ES-I3 (cell line): ENCODE results near the gene FOXL3.
"Not testable (repeated sequence)": the region's sequence is repeated elsewhere in the genome, so short reads cannot be mapped to it uniquely, and the experiment has no call there.

Experiments
- H3K36me3 ChIP-seq: 2 replicates; pipeline ENCODE4 v1.6.1; 2013; ENCODE audit warnings: mild to moderate bottlenecking, low read length, control low read depth, moderate library complexity; ENCODE audit not compliant: insufficient read depth
- H3K4me1 ChIP-seq: 2 replicates; pipeline ENCODE4 v1.6.1; 2013; ENCODE audit warnings: mild to moderate bottlenecking, control low read depth, low read length; ENCODE audit not compliant: insufficient read depth
- H3K9ac ChIP-seq: 2 replicates; pipeline ENCODE4 v1.6.1; 2013; ENCODE audit warnings: low read depth, mild to moderate bottlenecking, low read length, moderate library complexity
- H3K9me3 ChIP-seq: 2 replicates; pipeline ENCODE4 v1.6.1; 2013; ENCODE audit warnings: mild to moderate bottlenecking, low read length, moderate library complexity; ENCODE audit not compliant: control insufficient read depth, insufficient read depth

The FOXL3 gene

DNA sequence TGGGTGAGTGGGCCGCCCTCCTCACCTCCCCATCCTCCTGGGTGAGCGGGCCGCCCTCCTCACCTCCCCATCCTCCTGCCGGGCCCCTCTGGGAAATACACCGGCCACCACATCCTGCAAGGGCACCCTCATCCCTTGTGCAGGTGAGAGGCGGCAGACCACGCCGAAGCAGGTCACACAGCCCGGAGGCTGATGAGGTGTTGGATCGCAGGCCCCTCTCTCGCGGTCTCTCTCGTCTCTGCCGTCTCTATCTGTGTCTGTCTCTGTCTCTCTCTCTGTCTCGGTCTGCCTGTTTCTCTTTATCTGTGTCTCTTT, 30.8 kb upstream of the FOXL3 start:
- peaks cover 32% of the 10 kb centered on the region for H3K9me3 ChIP-seq
- no peak overlapping the region for H3K9ac ChIP-seq
- no peaks in the 10 kb centered on the region for H3K4me1 ChIP-seq
- no peaks in the 10 kb centered on the region for H3K36me3 ChIP-seq

DNA sequence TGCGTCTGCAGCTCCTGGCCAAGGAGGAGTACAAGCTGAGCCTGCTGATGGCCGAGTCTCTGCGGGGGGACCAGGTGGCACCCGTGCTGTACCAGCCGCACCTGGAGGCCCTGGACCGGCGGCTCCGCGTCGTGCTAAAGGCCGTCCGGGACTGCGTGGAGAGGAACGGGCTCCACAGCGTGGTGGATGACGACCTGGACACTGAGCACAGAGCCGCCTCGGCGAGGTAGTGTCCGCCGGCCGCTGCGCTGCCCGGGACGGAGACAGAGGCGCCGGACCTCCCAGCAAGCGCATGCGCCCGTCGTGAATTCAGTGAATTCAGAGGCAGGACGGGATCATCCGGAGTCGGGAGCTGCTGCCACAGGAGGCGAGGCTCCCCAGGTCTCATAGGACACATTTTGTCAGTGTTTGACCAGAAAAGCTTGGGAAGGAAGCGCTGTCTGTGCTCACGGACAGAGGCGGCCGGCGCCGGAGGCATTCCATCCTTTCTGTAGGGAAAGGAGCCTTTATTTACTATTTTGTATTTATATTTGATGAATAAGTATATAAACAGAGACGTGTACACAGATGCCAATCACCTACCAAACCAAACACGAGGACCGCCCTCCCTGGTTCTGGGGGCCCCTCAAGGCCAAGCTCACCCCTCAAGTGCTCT, 30.1 kb upstream of the FOXL3 start:
- Histone ChIP-seq H3K4me1 (no peaks in the 10 kb centered on the region), H3K36me3 (no peaks in the 10 kb centered on the region), H3K9ac (no peak overlapping the region), H3K9me3 (peaks cover 33% of the 10 kb centered on the region)

DNA sequence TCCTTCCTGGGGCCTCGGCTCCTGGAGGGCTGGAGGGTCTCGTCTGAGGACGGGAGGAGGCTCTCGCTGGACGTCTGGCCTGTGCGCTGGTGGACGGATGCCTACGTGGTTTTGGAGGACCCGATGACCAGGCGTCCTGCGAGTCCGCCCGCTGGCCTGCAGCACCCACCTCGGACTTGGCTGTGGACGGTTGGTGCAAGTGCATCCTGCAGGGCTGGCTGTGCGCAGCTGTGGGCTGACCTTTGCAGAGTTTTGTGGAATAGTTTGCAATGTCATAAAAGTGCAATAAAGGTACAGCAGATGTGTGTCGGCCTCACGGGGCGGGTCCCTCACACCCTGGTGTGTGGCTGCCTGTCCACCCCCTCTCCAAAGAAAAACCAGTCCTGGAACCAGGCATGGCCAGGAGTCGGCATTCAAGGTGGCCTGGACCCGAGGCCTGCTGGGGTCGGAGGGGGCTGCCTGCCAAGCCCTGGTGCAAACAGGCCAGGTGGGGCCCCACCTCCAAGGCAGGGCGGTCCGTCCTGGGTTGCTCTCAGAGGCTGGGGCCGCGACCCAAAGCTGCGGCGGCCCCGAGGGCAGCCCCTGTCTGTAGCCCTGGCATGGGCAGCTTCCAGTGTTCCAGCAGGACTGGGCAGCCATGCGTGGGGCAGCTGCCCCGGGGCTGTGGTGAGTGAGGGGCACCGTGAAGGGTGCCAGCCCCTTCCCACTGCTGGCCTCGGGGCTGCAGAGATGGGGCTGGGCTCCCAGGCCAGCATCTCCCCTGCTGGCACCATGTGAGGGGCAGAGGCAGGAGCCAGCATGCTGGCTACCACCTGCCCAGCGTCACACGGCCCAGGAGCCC, 29.3 kb upstream of the FOXL3 start:
- H3K36me3 ChIP-seq = no peaks in the 10 kb centered on the region
- H3K9ac ChIP-seq = no peak overlapping the region
- no peaks in the 10 kb centered on the region for H3K4me1 ChIP-seq
- peaks cover 29% of the 10 kb centered on the region for H3K9me3 ChIP-seq

DNA sequence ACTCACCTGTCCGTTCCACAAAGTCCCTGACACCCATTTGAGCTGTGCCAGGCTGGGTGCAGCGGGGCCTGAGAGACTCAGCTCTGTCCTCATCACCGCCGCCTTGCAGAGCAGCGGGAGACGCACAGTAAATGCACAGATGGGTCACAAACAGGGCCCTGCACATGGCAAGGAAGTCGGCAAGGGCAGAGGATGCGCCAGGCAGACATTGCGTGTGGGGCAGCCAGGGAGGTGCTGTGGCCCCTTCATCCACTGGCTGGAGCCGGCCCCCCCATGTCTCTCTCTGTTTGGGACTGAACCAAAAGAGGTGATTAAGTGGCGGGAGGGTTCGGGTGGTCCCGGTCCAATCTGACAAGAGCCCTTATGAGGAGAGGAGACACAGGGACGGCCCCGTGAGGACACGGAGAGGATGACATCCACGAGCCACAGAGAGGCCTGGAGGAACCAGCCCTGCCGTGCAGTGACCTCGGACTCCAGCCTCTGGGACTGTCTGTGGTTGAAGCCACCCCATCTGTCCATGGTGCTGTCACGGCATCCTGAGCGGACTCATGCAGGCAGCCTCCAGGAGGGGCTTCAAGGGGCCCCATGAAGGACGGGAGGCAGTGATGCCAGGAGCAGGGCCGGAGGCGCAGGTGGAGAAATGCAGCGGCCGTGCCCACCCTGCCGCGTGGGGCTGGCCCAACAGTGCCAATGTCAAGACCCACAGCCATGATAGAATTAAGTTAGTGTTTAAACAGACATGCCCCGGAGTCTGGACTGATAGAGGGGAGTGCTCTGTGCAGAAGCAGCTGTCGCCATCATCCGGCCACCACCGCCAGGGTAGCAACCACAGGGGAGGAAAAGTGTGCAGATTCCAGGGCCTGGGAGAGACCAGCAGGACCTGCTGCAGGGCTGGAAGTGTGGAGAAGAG, 28.4 kb upstream of the FOXL3 start:
- no peaks in the 10 kb centered on the region for H3K4me1 ChIP-seq
- H3K9me3 ChIP-seq = peaks cover 25% of the 10 kb centered on the region
- H3K36me3 ChIP-seq = no peaks in the 10 kb centered on the region
- no peak overlapping the region for H3K9ac ChIP-seq

DNA sequence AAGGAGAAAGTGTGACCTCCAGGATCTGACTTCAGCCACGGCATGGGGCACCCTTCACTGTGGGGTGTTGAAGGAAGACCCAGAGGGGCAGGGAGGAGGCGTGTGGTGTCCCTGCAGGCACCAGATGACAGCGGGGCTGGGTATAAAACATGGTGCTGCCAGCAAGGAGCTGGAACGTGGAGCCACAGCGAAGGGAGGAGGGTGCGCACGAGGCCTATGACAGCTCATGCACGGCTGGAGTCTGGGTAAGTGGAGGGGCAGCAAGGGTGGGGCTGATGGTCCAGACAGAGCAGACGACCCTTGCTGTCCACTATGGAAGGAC, 27.8 kb upstream of the FOXL3 start:
- peaks cover 25% of the 10 kb centered on the region for H3K9me3 ChIP-seq

DNA sequence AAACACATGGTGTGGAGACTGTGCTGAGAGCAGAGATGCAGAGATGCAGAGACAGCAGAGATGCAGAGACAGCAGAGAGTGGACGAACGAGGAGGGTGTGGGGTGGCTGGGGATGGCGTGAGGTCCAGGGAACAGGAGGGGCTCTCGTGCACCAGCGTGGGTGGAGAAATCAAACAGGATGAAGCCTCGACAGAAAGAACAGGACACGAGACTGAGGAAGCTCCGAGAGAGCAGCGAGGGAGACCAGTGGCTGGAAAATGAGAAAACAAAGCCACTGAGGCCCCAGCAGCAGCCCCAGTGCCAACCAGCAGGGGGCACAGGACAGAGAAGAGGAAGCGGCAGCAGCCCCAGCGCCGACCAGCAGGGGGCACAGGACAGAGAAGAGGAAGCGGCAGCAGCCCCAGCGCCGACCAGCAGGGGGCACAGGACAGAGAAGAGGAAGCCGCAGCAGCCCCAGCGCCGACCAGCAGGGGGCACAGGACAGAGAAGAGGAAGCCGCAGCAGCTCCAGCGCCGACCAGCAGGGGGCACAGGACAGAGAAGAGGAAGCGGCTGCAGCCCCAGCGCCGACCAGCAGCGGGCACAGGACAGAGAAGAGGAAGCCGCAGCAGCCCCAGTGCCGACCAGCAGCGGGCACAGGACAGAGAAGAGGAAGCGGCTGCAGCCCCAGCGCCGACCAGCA, 27.2 kb upstream of the FOXL3 start:
- H3K9ac ChIP-seq, H3K36me3 ChIP-seq, H3K4me1 ChIP-seq: not testable (repeated sequence)
- peaks cover 25% of the 10 kb centered on the region for H3K9me3 ChIP-seq

More for the DNA sequence above, 27.8 kb upstream of the FOXL3 start:
- no peaks in the 10 kb centered on the region for H3K4me1 ChIP-seq
- H3K9ac ChIP-seq = no peak overlapping the region
- H3K36me3 ChIP-seq = no peaks in the 10 kb centered on the region

DNA sequence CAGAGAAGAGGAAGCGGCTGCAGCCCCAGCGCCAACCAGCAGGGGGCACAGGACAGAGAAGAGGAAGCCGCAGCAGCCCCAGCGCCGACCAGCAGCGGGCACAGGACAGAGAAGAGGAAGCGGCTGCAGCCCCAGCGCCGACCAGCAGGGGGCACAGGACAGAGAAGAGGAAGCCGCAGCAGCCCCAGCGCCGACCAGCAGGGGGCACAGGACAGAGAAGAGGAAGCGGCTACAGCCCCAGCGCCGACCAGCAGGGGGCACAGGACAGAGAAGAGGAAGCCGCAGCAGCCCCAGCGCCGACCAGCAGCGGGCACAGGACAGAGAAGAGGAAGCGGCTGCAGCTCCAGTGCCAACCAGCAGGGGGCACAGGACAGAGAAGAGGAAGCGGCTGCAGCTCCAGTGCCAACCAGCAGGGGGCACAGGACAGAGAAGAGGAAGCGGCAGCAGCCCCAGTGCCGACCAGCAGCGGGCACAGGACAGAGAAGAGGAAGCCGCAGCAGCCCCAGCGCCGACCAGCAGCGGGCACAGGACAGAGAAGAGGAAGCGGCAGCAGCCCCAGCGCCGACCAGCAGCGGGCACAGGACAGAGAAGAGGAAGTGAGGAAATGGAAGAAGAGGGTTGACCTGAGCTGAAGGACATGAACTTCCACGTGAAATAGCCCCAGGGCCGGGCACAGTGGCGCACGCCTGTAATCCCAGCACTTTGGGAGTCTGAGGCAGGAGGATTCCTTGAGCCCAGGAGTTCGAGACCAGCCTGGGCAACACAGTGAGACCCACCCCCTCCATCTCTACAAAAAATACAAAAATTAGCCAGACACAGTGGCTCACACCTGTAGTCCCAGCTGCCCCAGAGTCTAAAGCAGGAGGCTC, 26.3 kb upstream of the FOXL3 start:
- not testable (repeated sequence) for H3K4me1 ChIP-seq, H3K9ac ChIP-seq, H3K36me3 ChIP-seq
- H3K9me3 ChIP-seq = peaks cover 25% of the 10 kb centered on the region

DNA sequence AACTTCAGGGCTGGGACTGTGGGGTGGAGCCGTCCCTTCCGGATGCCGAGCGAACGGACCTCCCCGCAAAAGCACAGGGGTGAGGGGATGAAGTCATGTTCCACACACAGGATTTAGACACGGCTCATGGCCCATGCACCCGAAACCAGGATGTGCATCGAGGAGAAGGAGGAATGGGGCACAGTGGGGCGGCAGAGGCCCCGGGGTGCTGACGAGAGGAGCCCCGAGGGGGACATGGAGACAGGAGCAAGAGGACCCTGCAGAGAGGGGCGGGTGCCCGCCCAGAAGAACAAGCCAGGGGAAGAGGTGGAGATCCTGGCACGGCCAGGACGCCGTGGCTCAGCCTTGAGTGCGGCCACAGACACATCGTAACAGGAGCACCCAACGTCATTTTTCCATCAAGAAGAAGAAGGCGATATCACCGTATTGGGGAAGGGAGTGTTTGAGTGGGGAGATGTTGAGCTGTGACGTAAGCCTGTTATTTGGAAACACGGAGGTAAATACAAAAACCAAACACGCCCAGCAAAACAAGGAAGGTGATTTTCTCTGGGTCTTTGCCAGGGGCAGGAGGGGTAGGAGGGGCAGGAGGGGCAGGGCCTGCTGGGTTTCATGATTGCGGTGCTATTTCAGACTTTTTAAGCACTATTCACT, 25.3 kb upstream of the FOXL3 start:
- H3K36me3 ChIP-seq = no peaks in the 10 kb centered on the region
- peaks cover 25% of the 10 kb centered on the region for H3K9me3 ChIP-seq
- H3K4me1 ChIP-seq = no peaks in the 10 kb centered on the region
- H3K9ac ChIP-seq = no peak overlapping the region

DNA sequence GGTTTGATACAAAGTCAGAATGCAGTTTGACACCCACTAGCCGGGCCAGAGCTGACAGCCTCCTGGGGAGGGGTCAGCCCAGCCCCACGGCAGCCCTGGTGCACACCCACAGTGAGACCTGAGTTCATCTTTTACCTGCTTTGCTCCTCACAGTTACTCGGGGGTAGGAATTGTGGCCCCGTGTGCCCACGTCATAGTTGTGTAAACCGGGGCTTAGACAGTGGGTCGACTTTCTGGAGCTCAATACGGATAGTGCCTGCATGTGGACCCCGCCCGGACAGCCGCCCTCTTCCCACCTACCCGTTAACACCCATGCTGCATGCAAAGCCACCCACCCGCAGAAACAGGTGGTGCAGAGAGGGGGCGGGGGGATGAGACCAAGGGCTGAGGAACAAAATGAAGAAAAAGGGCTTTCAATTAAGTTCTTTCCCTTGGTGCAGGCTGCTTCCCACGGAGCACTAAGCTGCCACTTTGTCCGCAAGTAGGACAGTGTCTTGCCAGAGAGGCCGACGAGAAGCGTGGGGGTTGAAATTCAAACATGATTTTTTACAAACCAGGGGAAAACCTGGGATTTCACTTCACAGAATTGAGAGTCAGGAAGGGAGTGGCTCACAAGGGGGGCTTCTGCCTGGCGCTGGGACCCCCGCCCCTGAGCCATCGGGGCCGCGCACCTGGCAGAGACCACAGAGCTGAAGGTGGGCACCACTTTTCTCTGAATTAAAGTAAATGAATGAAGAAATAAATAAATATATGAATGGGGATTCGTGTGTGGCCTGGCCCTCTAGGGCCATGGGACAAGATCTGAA, 24.6 kb upstream of the FOXL3 start:
- Histone ChIP-seq H3K36me3 (no peaks in the 10 kb centered on the region), H3K9me3 (peaks cover 25% of the 10 kb centered on the region), H3K9ac (no peak overlapping the region), H3K4me1 (no peaks in the 10 kb centered on the region)

DNA sequence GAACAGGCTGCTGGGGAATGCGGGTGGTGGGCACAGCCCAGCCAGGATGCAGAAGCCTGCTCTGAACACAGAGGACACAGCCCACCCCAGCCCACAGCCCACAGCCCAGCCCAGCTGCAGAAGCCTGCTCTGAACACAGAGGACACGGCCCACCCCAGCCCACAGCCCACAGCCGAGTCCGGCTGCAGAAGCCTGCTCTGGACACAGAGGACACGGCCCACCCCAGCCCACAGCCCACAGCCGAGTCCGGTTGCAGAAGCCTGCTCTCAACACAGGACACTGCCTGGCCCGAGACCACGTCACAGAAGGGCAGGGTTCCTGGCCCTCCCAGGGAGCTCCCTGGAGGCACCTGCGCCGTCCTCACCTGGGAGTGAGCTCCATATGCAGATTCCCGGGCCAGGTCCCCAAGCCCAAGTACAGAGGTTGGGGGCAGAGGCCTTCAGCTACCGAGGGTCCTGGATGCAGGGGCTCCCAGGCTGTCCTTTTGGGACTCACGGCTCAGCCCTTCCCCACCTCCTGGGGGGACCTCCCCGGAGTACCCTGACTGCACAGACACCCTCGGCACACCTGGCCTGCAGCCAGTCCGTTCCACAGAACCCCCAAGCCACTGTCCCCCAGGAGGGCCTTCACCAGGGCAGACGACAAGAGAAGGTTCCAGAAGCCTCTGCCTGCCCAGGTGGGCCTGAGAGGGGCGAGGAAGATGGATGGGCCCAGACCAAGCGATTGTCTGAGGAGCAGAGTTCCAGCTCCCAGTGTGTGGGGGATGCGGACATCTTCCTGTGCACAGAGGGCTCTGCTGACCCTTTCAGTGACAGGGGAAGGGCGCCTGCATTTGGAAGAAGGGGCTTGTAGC, 23.7 kb upstream of the FOXL3 start:
- Histone ChIP-seq H3K36me3 (no peaks in the 10 kb centered on the region), H3K4me1 (no peaks in the 10 kb centered on the region), H3K9ac (no peak overlapping the region), H3K9me3 (peaks cover 19% of the 10 kb centered on the region)

DNA sequence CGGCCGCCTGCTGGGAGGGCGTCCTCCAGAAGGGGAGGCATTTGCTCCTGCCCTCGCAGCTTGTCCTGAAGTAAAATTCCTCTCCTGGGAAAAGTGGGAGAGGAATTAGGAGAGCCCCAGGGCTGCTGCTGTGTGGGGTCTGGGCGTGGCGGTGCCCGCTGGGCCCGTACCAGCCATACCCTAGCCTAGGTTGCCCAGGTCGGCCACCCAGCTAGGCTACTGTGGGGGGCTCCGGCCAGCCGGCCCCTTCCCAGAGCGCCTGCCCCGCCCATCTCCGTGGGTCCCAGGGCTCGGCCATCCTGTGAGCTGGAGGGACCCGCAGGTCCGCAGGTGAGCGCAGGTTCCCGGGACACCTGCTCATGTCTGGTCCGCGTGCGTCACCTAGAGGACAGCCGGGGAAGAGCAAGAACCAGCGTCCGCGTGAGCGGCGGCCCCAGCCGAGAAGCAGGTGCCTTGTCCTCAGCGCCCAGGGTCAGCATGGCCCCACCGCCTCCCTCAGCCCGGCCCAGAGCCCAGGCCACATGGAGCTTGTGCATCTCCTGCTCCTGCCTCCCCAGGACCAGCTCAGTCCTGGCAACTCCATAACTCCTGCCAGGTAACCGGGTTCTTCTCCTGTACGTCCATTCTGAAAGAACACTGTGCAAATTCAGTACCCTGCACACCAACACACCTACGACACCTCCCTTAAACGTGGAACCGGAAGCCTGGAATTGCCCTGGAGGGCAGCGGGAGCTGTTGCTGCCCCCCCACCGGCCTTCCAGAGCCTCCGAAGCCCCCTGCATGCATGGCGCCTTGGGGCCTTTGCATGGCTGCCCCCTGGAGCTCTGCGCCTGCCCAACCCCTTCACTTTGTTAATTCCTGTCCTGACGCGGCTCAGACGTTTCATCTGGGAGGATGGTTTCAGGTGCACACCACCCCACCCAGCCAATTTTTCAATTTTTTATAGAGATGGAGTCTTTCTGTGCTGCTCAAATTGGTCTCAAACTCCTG, 22.8 kb upstream of the FOXL3 start:
- no peak overlapping the region for H3K9ac ChIP-seq
- peaks cover 10% of the 10 kb centered on the region for H3K9me3 ChIP-seq
- H3K4me1 ChIP-seq = no peaks in the 10 kb centered on the region
- H3K36me3 ChIP-seq = no peaks in the 10 kb centered on the region
